ENCODE measurements around the gene ARF1. TPM values are rescaled to one million over a fixed set of nuclear protein-coding genes. Genes with fewer than 3 reads are reported as not detected.

ARF1 gene
- total and polyA plus RNA-seq, 2 of the 13 experiments (the other 11 are each of a cell fraction or from before 2014, with no cell fraction given): 186 to 327 TPM

DNA sequence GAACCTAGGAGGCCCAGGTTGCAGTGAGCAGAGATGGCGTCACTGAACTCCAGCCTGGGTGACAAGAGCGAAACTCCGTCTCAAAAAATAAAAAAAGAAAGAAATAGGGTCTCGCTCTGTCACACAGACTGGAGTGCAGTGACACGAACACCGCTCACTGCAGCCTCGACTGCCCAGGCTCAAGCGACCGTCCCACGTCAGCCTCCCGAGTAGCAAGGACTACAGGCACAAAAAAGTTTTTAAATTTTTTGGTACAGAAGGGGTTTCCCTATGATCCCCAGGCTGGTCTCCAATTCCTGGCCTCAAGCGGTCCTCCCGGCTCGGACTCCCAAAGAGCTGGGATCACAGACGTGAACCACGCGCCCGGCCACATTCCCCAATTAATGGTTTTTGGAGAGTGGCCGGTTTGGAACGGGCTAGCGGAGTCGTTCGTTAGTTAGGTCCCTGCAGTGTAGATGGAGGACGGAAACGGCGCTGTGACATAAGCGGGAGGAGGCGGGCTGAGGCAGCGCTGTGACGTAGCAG lies 57.0 kb downstream of the ARF1 start (continued):
- TF ChIP-seq CAMTA2 (CRISPR knock-in tag; IDR thresholded peaks at IDR 0.05; ENCODE audit: borderline replicate concordance): peak; percentile 34; the same call in 1 of the 2 replicates
- no peak for TF ChIP-seq PHB2 (IDR thresholded peaks at IDR 0.05; ENCODE audit: partially characterized antibody)
- no peak for TF ChIP-seq RBM22 (optimal IDR thresholded peaks at IDR 0.05; ENCODE audit: low read length)
- TF ChIP-seq, protein P1, sequence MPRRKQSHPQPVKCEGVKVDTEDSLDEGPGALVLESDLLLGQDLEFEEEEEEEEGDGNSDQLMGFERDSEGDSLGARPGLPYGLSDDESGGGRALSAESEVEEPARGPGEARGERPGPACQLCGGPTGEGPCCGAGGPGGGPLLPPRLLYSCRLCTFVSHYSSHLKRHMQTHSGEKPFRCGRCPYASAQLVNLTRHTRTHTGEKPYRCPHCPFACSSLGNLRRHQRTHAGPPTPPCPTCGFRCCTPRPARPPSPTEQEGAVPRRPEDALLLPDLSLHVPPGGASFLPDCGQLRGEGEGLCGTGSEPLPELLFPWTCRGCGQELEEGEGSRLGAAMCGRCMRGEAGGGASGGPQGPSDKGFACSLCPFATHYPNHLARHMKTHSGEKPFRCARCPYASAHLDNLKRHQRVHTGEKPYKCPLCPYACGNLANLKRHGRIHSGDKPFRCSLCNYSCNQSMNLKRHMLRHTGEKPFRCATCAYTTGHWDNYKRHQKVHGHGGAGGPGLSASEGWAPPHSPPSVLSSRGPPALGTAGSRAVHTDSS (CRISPR knock-in tag; conservative IDR thresholded peaks at IDR 0.05): 0 out of 2 replicates have a peak, but pooled peaks have one; percentile 76
- TF ChIP-seq KDM5B (CRISPR knock-in tag; IDR thresholded peaks at IDR 0.05; ENCODE audit: borderline replicate concordance): 0 out of 2 replicates have a peak, but pooled peaks have one; percentile 10
- no peak for TF ChIP-seq ZKSCAN1 (IDR thresholded peaks at IDR 0.05; ENCODE audit: low read length)
- TF ChIP-seq TRIM24 (CRISPR knock-in tag; IDR thresholded peaks at IDR 0.05): no peak
- TF ChIP-seq, protein P2, sequence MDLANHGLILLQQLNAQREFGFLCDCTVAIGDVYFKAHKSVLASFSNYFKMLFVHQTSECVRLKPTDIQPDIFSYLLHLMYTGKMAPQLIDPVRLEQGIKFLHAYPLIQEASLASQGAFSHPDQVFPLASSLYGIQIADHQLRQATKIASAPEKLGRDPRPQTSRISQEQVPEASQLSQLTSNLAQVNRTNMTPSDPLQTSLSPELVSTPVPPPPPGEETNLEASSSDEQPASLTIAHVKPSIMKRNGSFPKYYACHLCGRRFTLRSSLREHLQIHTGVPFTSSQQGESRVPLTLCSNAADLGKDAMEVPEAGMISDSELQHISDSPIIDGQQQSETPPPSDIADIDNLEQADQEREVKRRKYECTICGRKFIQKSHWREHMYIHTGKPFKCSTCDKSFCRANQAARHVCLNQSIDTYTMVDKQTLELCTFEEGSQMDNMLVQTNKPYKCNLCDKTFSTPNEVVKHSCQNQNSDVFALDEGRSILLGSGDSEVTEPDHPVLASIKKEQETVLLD (CRISPR knock-in tag; IDR thresholded peaks at IDR 0.05; ENCODE audit: low read depth): peak; percentile 19; the same call in 1 of the 2 replicates
- TF ChIP-seq, protein P3, sequence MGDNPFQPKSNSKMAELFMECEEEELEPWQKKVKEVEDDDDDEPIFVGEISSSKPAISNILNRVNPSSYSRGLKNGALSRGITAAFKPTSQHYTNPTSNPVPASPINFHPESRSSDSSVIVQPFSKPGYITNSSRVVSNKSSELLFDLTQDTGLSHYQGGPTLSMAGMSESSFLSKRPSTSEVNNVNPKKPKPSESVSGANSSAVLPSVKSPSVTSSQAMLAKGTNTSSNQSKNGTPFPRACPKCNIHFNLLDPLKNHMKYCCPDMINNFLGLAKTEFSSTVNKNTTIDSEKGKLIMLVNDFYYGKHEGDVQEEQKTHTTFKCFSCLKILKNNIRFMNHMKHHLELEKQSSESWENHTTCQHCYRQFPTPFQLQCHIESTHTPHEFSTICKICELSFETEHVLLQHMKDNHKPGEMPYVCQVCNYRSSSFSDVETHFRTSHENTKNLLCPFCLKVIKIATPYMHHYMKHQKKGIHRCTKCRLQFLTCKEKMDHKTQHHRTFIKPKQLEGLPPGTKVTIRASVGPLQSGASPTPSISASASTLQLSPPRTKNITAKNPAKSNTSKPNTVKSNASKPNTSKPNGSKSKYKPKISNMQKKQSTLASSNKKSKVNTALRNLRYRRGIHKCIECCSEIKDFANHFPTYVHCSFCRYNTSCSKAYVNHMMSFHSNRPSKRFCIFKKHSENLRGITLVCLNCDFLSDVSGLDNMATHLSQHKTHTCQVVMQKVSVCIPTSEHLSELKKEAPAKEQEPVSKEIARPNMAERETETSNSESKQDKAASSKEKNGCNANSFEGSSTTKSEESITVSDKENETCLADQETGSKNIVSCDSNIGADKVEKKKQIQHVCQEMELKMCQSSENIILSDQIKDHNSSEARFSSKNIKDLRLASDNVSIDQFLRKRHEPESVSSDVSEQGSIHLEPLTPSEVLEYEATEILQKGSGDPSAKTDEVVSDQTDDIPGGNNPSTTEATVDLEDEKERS (CRISPR knock-in tag; IDR thresholded peaks at IDR 0.05): 0 out of 2 replicates have a peak, but pooled peaks have one; percentile 9
- TF ChIP-seq TCF7 (IDR thresholded peaks at IDR 0.05; ENCODE audit: low read depth): peak; percentile 52; the same call in 1 of the 2 replicates
- TF ChIP-seq TEAD2 (CRISPR knock-in tag; IDR thresholded peaks at IDR 0.05): 0 out of 2 replicates have a peak, but pooled peaks have one; percentile 40
- no peak for TF ChIP-seq RXRA (CRISPR knock-in tag; IDR thresholded peaks at IDR 0.05)
- TF ChIP-seq, protein P4, sequence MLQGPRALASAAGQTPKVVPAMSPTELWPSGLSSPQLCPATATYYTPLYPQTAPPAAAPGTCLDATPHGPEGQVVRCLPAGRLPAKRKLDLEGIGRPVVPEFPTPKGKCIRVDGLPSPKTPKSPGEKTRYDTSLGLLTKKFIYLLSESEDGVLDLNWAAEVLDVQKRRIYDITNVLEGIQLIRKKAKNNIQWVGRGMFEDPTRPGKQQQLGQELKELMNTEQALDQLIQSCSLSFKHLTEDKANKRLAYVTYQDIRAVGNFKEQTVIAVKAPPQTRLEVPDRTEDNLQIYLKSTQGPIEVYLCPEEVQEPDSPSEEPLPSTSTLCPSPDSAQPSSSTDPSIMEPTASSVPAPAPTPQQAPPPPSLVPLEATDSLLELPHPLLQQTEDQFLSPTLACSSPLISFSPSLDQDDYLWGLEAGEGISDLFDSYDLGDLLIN (CRISPR knock-in tag; IDR thresholded peaks at IDR 0.05; ENCODE audit: borderline replicate concordance): 0 out of 2 replicates have a peak, but pooled peaks have one; percentile 78
- peak; percentile 80; the same call in 1 of the 2 replicates for TF ChIP-seq ZNF33B (CRISPR knock-in tag; IDR thresholded peaks at IDR 0.05)
- no peak for TF ChIP-seq MYC (CRISPR knock-in tag; IDR thresholded peaks at IDR 0.05; ENCODE audit: borderline replicate concordance)
- TF ChIP-seq, protein P5, sequence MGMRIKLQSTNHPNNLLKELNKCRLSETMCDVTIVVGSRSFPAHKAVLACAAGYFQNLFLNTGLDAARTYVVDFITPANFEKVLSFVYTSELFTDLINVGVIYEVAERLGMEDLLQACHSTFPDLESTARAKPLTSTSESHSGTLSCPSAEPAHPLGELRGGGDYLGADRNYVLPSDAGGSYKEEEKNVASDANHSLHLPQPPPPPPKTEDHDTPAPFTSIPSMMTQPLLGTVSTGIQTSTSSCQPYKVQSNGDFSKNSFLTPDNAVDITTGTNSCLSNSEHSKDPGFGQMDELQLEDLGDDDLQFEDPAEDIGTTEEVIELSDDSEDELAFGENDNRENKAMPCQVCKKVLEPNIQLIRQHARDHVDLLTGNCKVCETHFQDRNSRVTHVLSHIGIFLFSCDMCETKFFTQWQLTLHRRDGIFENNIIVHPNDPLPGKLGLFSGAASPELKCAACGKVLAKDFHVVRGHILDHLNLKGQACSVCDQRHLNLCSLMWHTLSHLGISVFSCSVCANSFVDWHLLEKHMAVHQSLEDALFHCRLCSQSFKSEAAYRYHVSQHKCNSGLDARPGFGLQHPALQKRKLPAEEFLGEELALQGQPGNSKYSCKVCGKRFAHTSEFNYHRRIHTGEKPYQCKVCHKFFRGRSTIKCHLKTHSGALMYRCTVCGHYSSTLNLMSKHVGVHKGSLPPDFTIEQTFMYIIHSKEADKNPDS (CRISPR knock-in tag; IDR thresholded peaks at IDR 0.05): peak; percentile 43; the same call in 1 of the 2 replicates
- 0 out of 2 replicates have a peak, but pooled peaks have one; percentile 14 for TF ChIP-seq ZNF678 (CRISPR knock-in tag; IDR thresholded peaks at IDR 0.05)
- TF ChIP-seq CHD4 (IDR thresholded peaks at IDR 0.05; ENCODE audit: borderline replicate concordance, low read length): no peak
- TF ChIP-seq HOXA5 (CRISPR knock-in tag; IDR thresholded peaks at IDR 0.05): peak; percentile 63; the same call in 1 of the 2 replicates
- no peak for TF ChIP-seq SMAD3 (CRISPR knock-in tag; IDR thresholded peaks at IDR 0.05)
- TF ChIP-seq RCOR2 (CRISPR knock-in tag; IDR thresholded peaks at IDR 0.05): no peak
